Hepatic stellate cell (primary cell): ENCODE data around the gene FARS2.
A peak's percentile ranks its signal among the peaks of the same experiment; 100 is the strongest.

Experiments
- DNase-seq: peaks from one replicate; pipeline ENCODE4 v3.0.0; 2011; ENCODE audit warnings: low spot score

FARS2 gene

GRCh38 chr6:5468586-5468985 is 207.3 kb downstream of the FARS2 start:
- DNase-seq, result no peak

- DNase-seq, result no peak
Measured at GRCh38 chr6:5469101-5469846, 208.0 kb downstream of the FARS2 start.

- DNase-seq, result peak; percentile 55
Measured at GRCh38 chr6:5471044-5471443, 209.7 kb downstream of the FARS2 start.

GRCh38 chr6:5471637-5472398 is 210.5 kb downstream of the FARS2 start:
- DNase-seq, result no peak

GRCh38 chr6:5472571-5472970 is 211.3 kb downstream of the FARS2 start:
- no peak for DNase-seq

- DNase-seq, result no peak
Measured at GRCh38 chr6:5475779-5476178, 214.5 kb downstream of the FARS2 start.

GRCh38 chr6:5478380-5478779 is 217.1 kb downstream of the FARS2 start:
- DNase-seq, result no peak

GRCh38 chr6:5481033-5481432 is 219.7 kb downstream of the FARS2 start:
- no peak for DNase-seq

GRCh38 chr6:5481750-5482149 is 220.4 kb downstream of the FARS2 start:
- no peak for DNase-seq

GRCh38 chr6:5482619-5483018 is 221.3 kb downstream of the FARS2 start:
- DNase-seq, result no peak

GRCh38 chr6:5484692-5485091 is 223.4 kb downstream of the FARS2 start:
- no peak for DNase-seq

- no peak for DNase-seq
Measured at GRCh38 chr6:5486214-5486613, 224.9 kb downstream of the FARS2 start.

- no peak for DNase-seq
Measured at GRCh38 chr6:5490501-5491069, 229.3 kb downstream of the FARS2 start.

GRCh38 chr6:5492356-5492755 is 231.0 kb downstream of the FARS2 start:
- no peak for DNase-seq

- no peak for DNase-seq
Measured at GRCh38 chr6:5493806-5494205, 232.5 kb downstream of the FARS2 start.

GRCh38 chr6:5497896-5498578 is 236.7 kb downstream of the FARS2 start:
- DNase-seq, result peak; percentile 48

GRCh38 chr6:5498579-5498899 is 237.2 kb downstream of the FARS2 start:
- peak; percentile 24 for DNase-seq

GRCh38 chr6:5499644-5500306 is 238.5 kb downstream of the FARS2 start:
- DNase-seq, result peak; percentile 9

GRCh38 chr6:5501837-5502236 is 240.5 kb downstream of the FARS2 start:
- no peak for DNase-seq

GRCh38 chr6:5504078-5504477 is 242.8 kb downstream of the FARS2 start:
- DNase-seq, result no peak

GRCh38 chr6:5506149-5506548 is 244.8 kb downstream of the FARS2 start:
- DNase-seq, result no peak

- no peak for DNase-seq
Measured at GRCh38 chr6:5506597-5506996, 245.3 kb downstream of the FARS2 start.
